AG09309 (cell line): ENCODE results near the gene PCMT1.

ENCODE experiments used
- DNase-seq: peaks from one replicate; pipeline ENCODE4 v3.0.0-alpha.2; 2010; ENCODE audit warnings: low read depth
- H3K4me3 ChIP-seq: 2 replicates; pipeline ENCODE4 v1.5.1; 2011; ENCODE audit warnings: mild to moderate bottlenecking, low read depth, low read length, moderate library complexity; ENCODE audit not compliant: control insufficient read depth
- TF ChIP-seq, protein P1 (sequence below): IDR thresholded peaks from 2 replicates; pipeline ENCODE4 v1.5.1; 2011; ENCODE audit warnings: mild to moderate bottlenecking, low read depth, low read length, inconsistent platforms; ENCODE audit not compliant: insufficient read depth, control insufficient read depth; ENCODE audit errors: missing control alignments

Gene PCMT1

DNA sequence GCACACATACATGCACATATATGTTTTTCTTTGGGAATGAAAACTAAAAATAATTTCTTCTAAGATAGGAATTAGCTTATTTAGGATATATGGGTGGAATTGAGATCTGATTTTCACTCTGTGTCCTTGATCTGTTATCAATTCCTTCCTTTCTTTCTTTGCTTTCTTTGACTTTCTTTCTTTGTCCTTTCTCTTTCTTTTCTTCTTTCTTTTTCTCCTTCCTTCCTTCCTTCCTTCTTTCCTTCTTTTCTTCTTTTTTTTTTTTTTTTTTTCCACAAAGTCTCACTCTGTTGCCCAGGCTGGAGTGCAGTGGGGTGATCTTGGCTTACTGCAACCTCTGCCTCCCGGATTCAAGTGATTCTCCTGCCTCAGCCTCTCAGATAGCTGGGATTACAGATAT is 28.1 kb downstream of the PCMT1 start:
- no peak overlapping the region for H3K4me3 ChIP-seq
- TF ChIP-seq, protein P1, sequence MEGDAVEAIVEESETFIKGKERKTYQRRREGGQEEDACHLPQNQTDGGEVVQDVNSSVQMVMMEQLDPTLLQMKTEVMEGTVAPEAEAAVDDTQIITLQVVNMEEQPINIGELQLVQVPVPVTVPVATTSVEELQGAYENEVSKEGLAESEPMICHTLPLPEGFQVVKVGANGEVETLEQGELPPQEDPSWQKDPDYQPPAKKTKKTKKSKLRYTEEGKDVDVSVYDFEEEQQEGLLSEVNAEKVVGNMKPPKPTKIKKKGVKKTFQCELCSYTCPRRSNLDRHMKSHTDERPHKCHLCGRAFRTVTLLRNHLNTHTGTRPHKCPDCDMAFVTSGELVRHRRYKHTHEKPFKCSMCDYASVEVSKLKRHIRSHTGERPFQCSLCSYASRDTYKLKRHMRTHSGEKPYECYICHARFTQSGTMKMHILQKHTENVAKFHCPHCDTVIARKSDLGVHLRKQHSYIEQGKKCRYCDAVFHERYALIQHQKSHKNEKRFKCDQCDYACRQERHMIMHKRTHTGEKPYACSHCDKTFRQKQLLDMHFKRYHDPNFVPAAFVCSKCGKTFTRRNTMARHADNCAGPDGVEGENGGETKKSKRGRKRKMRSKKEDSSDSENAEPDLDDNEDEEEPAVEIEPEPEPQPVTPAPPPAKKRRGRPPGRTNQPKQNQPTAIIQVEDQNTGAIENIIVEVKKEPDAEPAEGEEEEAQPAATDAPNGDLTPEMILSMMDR: no peak
- DNase-seq: no peak

DNA sequence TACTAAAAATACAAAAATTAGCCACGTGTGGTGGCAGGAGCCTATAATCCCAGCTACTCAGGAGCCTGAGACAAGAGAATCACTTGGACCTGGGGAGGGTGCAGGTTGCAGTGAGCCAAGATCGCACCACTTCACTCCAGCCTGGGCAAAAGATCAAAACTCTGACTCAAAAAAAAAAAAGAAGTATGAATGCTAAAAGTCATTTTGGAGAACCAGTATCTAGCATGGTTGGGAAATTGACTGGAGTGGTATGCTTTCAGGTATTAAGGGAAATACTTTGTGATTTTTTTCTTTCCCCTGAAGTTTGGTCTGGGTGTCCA is 30.1 kb downstream of the PCMT1 start:
- TF ChIP-seq, protein P1: no peak
- no peak overlapping the region for H3K4me3 ChIP-seq

DNA sequence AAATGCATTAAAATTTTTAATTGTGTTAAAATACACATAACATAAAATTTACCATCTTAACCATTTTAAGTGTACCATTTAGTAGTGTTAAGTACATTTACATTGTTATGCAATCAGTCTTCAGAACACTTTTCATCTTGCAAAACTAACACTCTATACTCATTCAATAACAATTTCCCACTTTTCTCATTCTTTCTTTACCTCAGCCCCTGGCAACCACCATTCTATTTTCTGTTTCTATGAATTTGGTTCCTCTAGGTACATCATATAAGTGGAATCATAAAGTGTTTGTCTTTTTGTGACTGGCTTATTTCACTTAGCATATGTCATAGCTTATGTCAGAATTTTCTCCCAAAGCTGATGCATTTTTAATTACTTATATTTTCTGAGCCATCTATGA is 32.2 kb downstream of the PCMT1 start:
- TF ChIP-seq, protein P1: no peak
- H3K4me3 ChIP-seq: no peak overlapping the region
- no peak for DNase-seq

More for the DNA sequence above, 30.1 kb downstream of the PCMT1 start:
- DNase-seq: no peak

DNA sequence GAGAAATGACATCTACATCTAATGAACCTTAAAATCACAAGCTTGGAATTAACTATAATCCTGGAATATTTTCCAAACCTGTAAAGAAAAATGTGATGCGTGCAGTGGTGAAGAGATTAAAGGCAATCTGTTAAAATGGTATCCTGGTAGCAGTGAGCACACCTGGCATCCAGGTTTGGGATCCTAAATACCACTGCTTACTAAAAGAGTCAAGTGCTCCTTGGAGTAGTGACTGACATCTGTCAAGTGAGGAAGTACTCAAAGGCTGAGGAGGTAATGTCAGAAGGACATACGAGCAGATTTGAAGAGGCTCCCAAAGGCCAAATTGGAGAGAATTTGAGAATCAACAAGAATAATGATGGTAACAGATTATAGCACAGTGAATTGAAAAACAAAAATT is 32.8 kb downstream of the PCMT1 start:
- DNase-seq: no peak

DNA sequence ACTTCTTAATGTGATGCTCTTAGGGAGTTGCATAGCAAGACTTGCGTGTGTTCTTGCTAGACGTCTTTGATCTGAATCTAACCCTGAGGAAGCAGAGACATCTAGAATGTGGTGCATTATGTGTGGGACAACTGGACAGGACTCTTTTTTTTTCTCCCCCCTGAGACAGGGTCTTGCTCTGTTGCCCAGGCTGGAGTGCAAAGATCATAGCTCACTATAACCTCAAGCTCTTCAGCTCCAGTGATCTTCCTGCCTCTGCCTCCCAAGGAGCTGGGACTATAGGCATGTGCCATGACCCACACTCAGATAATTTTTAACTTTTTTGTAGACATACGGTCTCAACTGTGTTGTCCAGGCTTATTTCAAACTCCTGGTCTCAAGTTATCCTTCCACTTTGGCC is 34.0 kb downstream of the PCMT1 start:
- TF ChIP-seq, protein P1: no peak
- no peak for DNase-seq
- no peak overlapping the region for H3K4me3 ChIP-seq

More for the DNA sequence above, 32.8 kb downstream of the PCMT1 start:
- TF ChIP-seq, protein P1: no peak
- H3K4me3 ChIP-seq: no peak overlapping the region

DNA sequence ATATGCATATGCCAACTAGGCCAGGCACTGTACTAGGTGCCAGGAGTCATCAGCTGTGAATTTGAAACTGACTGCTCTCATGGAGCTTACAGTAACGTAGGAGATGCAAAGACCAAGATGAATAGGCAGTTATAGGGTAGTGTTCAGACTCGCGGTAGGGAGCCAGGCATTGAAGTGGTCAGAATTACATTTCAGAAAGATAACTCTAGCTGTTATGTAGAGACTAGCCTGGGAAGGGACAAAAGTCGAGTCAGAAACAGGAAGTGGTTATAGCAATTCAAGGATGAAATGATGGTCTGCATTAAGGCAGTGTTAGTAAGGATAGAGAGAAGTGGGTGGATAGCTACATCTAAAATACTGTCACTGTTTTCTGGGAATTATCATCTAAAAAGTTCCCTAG is 56.6 kb downstream of the PCMT1 start:
- TF ChIP-seq, protein P1: no peak
- no peak overlapping the region for H3K4me3 ChIP-seq

DNA sequence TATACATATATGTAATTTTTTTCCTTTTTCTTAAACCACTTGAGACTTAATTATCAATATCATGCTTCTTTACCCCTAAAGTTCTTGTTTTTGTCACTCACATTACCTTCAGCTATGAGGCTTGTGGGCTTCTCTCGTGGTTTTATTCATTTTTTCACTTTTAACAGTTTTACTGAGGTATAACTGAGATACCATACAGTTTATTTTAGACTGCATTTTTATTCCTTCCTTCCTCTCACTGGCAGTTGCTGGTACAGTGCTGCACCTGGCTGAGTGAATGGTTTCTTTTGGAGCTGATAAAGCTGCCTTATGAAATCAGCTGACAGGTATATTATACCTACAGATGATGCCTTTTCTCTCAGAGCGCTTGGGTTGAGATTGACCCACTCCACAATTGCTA is 60.3 kb downstream of the PCMT1 start:
- DNase-seq: no peak
- TF ChIP-seq, protein P1: no peak
- H3K4me3 ChIP-seq: no peak overlapping the region

More for the DNA sequence above, 56.6 kb downstream of the PCMT1 start:
- no peak for DNase-seq
